SK-N-SH (cell line): ENCODE data around the gene ARHGAP21. TPM values are rescaled to one million over a fixed set of nuclear protein-coding genes. Genes with fewer than 3 reads are reported as not detected.

Experiments used
- CTCF ChIA-PET: fragments of 300-600, 350-600 bp; formaldehyde crosslinking; extraction: SDS; loops from one replicate; lab custom pipeline; 2021; lab: Yijun Ruan, JAX
- POLR2A ChIA-PET: fragments of 350-600 bp; sonication (Branson Sonifier 250); formaldehyde crosslinking; extraction: SDS; loops from one replicate; lab custom pipeline; 2020; ENCODE audit warnings: antibody characterized with exemption, inconsistent platforms; lab: Yijun Ruan, JAX
- DNase-seq: peaks from one replicate; pipeline ENCODE4 v3.0.0; 2012
- H2AFZ ChIP-seq: fragments of 200-600 bp; sonication (generic); 2 replicates; pipeline ENCODE4 v1.8.1; 2016; ENCODE audit warnings: antibody characterized with exemption, mild to moderate bottlenecking, low read depth
- H3F3A ChIP-seq: fragments of 200-600 bp; sonication (generic); replicated peaks from 2 replicates; pipeline ENCODE3; 2016; ENCODE audit warnings: antibody characterized with exemption, mild to moderate bottlenecking; ENCODE audit not compliant: insufficient read depth
- H3K27ac ChIP-seq, 2 experiments: fragments of 200-500 bp in 1 of 2; fragments of 200-600 bp in 1 of 2; sonication (Bioruptor generic) in 1 of 2; sonication (generic), shearing (Covaris generic) in 1 of 2; 2 replicates each; pipeline versions ENCODE4 v1.5.1 to v1.6.1; 2014 to 2016; ENCODE audit warnings: low read depth in 2 of 2, inconsistent platforms in 1 of 2, low read length in 1 of 2, mild to moderate bottlenecking in 1 of 2, mixed read lengths in 1 of 2
- H3K27me3 ChIP-seq: fragments of 200-600 bp; sonication (generic), shearing (Covaris generic); 2 replicates; pipeline ENCODE4 v1.6.1; 2016; ENCODE audit warnings: mixed run types; ENCODE audit not compliant: insufficient read depth
- H3K36me3 ChIP-seq, 2 experiments: fragments of 200-500 bp in 1 of 2; fragments of 200-600 bp in 1 of 2; sonication (Bioruptor generic) in 1 of 2; sonication (generic) in 1 of 2; replicated peaks in 1 of 2; 2 replicates each; pipeline versions ENCODE3 to v1.5.1; 2014 to 2016; ENCODE audit warnings: low read length in 1 of 2, mild to moderate bottlenecking in 1 of 2; ENCODE audit not compliant: insufficient read depth in 2 of 2, control insufficient read depth in 1 of 2
- H3K4me1 ChIP-seq, 2 experiments: fragments of 200-500 bp in 1 of 2; fragments of 200-600 bp in 1 of 2; sonication (Bioruptor generic) in 1 of 2; sonication (generic), shearing (Covaris generic) in 1 of 2; 2 replicates each; pipeline versions ENCODE4 v1.5.1 to v1.6.1; 2014 to 2016; ENCODE audit warnings: low read depth in 1 of 2, low read length in 1 of 2, mixed run types in 1 of 2; ENCODE audit not compliant: insufficient read depth in 2 of 2, control insufficient read depth in 1 of 2
- H3K4me2 ChIP-seq: fragments of 200-600 bp; sonication (generic), shearing (Covaris generic); 2 replicates; pipeline ENCODE4 v1.6.1; 2017; ENCODE audit warnings: mixed run types
- H3K4me3 ChIP-seq, 2 experiments: fragments of 200-500 bp in 1 of 2; fragments of 200-600 bp in 1 of 2; sonication (Bioruptor generic) in 1 of 2; sonication (generic), shearing (Covaris generic) in 1 of 2; 2 replicates each; pipeline versions ENCODE4 v1.5.1 to v1.8.1; 2014 to 2016; ENCODE audit warnings: low read depth in 2 of 2, inconsistent platforms in 1 of 2, low read length in 1 of 2, mild to moderate bottlenecking in 1 of 2, mixed read lengths in 1 of 2, moderate library complexity in 1 of 2
- H3K79me2 ChIP-seq: fragments of 200-600 bp; sonication (generic); 2 replicates; pipeline ENCODE4 v1.8.1; 2017; ENCODE audit warnings: mild to moderate bottlenecking; ENCODE audit not compliant: insufficient read depth
- H3K9ac ChIP-seq: fragments of 200-600 bp; sonication (generic); 2 replicates; pipeline ENCODE4 v1.6.1; 2017; ENCODE audit warnings: mixed run types
- H3K9me2 ChIP-seq: fragments of 200-600 bp; sonication (generic); 2 replicates; pipeline ENCODE4 v1.6.1; 2017; ENCODE audit warnings: mixed run types
- H3K9me3 ChIP-seq: fragments of 200-600 bp; sonication (generic); 2 replicates; pipeline ENCODE4 v1.6.1; 2017; ENCODE audit warnings: mixed run types, mild to moderate bottlenecking, moderate library complexity
- H4K20me1 ChIP-seq: fragments of 200-600 bp; sonication (generic); 2 replicates; pipeline ENCODE4 v1.6.1; 2017; ENCODE audit warnings: mild to moderate bottlenecking, mixed run types; ENCODE audit not compliant: insufficient read depth
- CHD2 ChIP-seq: fragments of 150-350 bp; IDR thresholded peaks from 2 replicates; pipeline ENCODE4 v1.6.1; 2018; ENCODE audit warnings: low read length; ENCODE audit not compliant: partially characterized antibody
- CTCF ChIP-seq: fragments of 200-600 bp; sonication (generic); IDR thresholded peaks from 2 replicates; pipeline ENCODE4 v1.6.1; 2017; ENCODE audit warnings: antibody characterized with exemption, mild to moderate bottlenecking, moderate library complexity
- EP300 ChIP-seq, 2 experiments: IDR thresholded peaks; 2 replicates each; pipeline versions ENCODE4 v1.4.0 to v1.6.1; 2012; ENCODE audit warnings: borderline replicate concordance in 1 of 2, low read depth in 1 of 2, low read length in 1 of 2
- GATA2 ChIP-seq: sonication (generic); formaldehyde crosslinking; IDR thresholded peaks from 2 replicates; pipeline ENCODE4 v1.5.0; 2020; ENCODE audit warnings: mild to moderate bottlenecking, missing genetic modification reagents
- IRF3 ChIP-seq: fragments of 150-350 bp; IDR thresholded peaks from 2 replicates; pipeline ENCODE4 v1.6.1; 2016; ENCODE audit warnings: mild to moderate bottlenecking, low read depth, low read length
- JUND ChIP-seq: IDR thresholded peaks from 2 replicates; pipeline ENCODE4 v1.4.0; 2012
- MXI1 ChIP-seq: IDR thresholded peaks from 2 replicates; pipeline ENCODE4 v1.6.1; 2012; ENCODE audit warnings: mild to moderate bottlenecking, low read depth, low read length, improper control_type of control experiment
- NFIC ChIP-seq: IDR thresholded peaks from 2 replicates; pipeline ENCODE4 v1.4.0; 2012; ENCODE audit warnings: borderline replicate concordance
- PBX3 ChIP-seq: IDR thresholded peaks from 2 replicates; pipeline ENCODE4; 2012
- REST ChIP-seq: IDR thresholded peaks from 2 replicates; pipeline ENCODE4 v1.6.1; 2012; ENCODE audit warnings: mild to moderate bottlenecking, low read depth, low read length, moderate library complexity
- RFX5 ChIP-seq: IDR thresholded peaks from 2 replicates; pipeline ENCODE4 v1.6.1; 2012; ENCODE audit warnings: mild to moderate bottlenecking, improper control_type of control experiment, low read length
- USF1 ChIP-seq: IDR thresholded peaks from 2 replicates; pipeline ENCODE4 v1.4.0; 2012; ENCODE audit warnings: low read depth, borderline replicate concordance
- USF2 ChIP-seq: fragments of 150-350 bp; IDR thresholded peaks from 2 replicates; pipeline ENCODE4 v1.6.1; 2017; ENCODE audit warnings: antibody characterized with exemption, low read length, low read depth, borderline replicate concordance
- WGBS: methylation state at CpG from one replicate; pipeline ENCODE4 v1.1.6; 2017; ENCODE audit warnings: low lambda C conversion rate; 5-methylcytosine and 5-hydroxymethylcytosine counted together
- polyA plus RNA-seq, 3 experiments: library from polyadenylated mRNA; depleted of rRNA; stranded (reverse); fragments of >200 nt; gene quantifications; 2 replicates each; pipeline ENCODE4 v1.2.3, GENCODE V29; 2012

The ARHGAP21 gene
- polyA plus RNA-seq, 1 of the 3 experiments (the other 2 are of a cell fraction) = 27.8 TPM

- no peak for TF ChIP-seq CTCF
- no peak for TF ChIP-seq EP300 (IDR thresholded peaks at IDR 0.05; ENCODE audit: borderline replicate concordance in 1 of 2, low read depth in 1 of 2, low read length in 1 of 2)
- no peak for TF ChIP-seq USF1
- no peak for TF ChIP-seq CHD2
Observed at GRCh38 chr10:24700948-24701347, 22.7 kb downstream of the ARHGAP21 start (continued).

- Histone ChIP-seq H3K4me1 (peaks cover 0 to under 1% of the 10 kb centered on the region in 2 experiments; a peak in 2 of 4 replicates), H4K20me1 (peaks cover 85% of the 10 kb centered on the region), H3K9ac (no peak overlapping the region), H3K79me2 (peaks cover 99% of the 10 kb centered on the region), H2AFZ (no peak overlapping the region), H3K9me3 (no peaks in the 10 kb centered on the region), H3K9me2 (no peaks in the 10 kb centered on the region), H3K27me3 (no peaks in the 10 kb centered on the region), H3K27ac (no peak overlapping the region), H3K4me3 (no peak overlapping the region), H3K36me3 (no peaks in the 10 kb centered on the region), H3F3A (no peaks in the 10 kb centered on the region), H3K4me2 (no peak overlapping the region)
- CTCF ChIA-PET = interaction anchor here (1.3 to 1.4 kb wide), 2 partner anchors 12 to 51 kb away, joined by 3 to 4 read pairs; no protein-coding TSS in a partner anchor
- no peak for TF ChIP-seq JUND
- TF ChIP-seq MXI1 = no peak
- TF ChIP-seq RFX5 = no peak
- no peak for TF ChIP-seq NFIC
- whole genome bisulfite sequencing = 92% methylated on average over 3 of the region's 3 CpGs
- no peak for DNase-seq
- POLR2A ChIA-PET = no interaction called here
Observed at GRCh38 chr10:24698270-24698669, 25.4 kb downstream of the ARHGAP21 start.

- Histone ChIP-seq H3K36me3 (no peaks in the 10 kb centered on the region), H2AFZ (no peak overlapping the region), H3K79me2 (peaks cover 99% of the 10 kb centered on the region), H3K4me3 (no peak overlapping the region), H3K9ac (no peak overlapping the region), H3K27ac (no peak overlapping the region), H3F3A (no peaks in the 10 kb centered on the region), H3K9me2 (no peaks in the 10 kb centered on the region), H3K4me1 (no peaks in the 10 kb centered on the region; a peak in 1 of 4 replicates), H3K27me3 (no peaks in the 10 kb centered on the region), H3K4me2 (no peak overlapping the region), H3K9me3 (no peaks in the 10 kb centered on the region), H4K20me1 (peaks cover 85% of the 10 kb centered on the region)
- POLR2A ChIA-PET = no interaction called here
- CTCF ChIA-PET = no interaction called here
- 94% methylated on average over 2 of the region's 2 CpGs for WGBS
- DNase-seq = no peak
- TF ChIP-seq IRF3 (no peak), REST (no peak), CTCF (no peak), PBX3 (no peak), USF2 (no peak), GATA2 (no peak)
Observed at GRCh38 chr10:24697080-24697479, 26.6 kb downstream of the ARHGAP21 start.
